Activated T-helper 17 cell treated with anti-CD3 and anti-CD28 coated beads, Interleukin-2, amount 50 U/mL, for 72 hours (primary cell): ENCODE results near the gene DCTN2. TPM values are rescaled to one million over a fixed set of nuclear protein-coding genes. Genes with fewer than 3 reads are reported as not detected.
"Not testable (repeated sequence)": the region's sequence is repeated elsewhere in the genome, so short reads cannot be mapped to it uniquely, and the experiment has no call there.

ENCODE experiments used
- ATAC-seq: fragments of 150-1000 bp; cut with Tn5 transposase; replicated peaks from 2 replicates; pipeline ENCODE4 v1.10.0; 2021; ENCODE audit warnings: mild to moderate bottlenecking, moderate library complexity
- H3K27ac Mint-ChIP-seq: one replicate; pipeline ENCODE4 v1.8.0; 2022; ENCODE audit warnings: mixed read lengths
- H3K27me3 Mint-ChIP-seq: one replicate; pipeline ENCODE4 v1.8.0; 2022; ENCODE audit warnings: mixed read lengths
- H3K36me3 Mint-ChIP-seq: one replicate; pipeline ENCODE4 v1.8.0; 2022; ENCODE audit warnings: low read depth, mild to moderate bottlenecking, mixed read lengths
- H3K4me1 Mint-ChIP-seq: one replicate; pipeline ENCODE4 v1.8.0; 2022; ENCODE audit warnings: mixed read lengths
- H3K4me3 Mint-ChIP-seq: one replicate; pipeline ENCODE4 v1.8.0; 2022; ENCODE audit warnings: mild to moderate bottlenecking, mixed read lengths
- H3K9me3 Mint-ChIP-seq: one replicate; pipeline ENCODE4 v1.8.0; 2022; ENCODE audit warnings: mixed read lengths
- total RNA-seq, 2 donors: library from RNA; stranded (reverse); gene quantifications; one replicate each; pipeline ENCODE4 v1.2.3, GENCODE V29; 2022

DCTN2 gene
- total RNA-seq, 2 donors from 2014 or later, result 78.5 to 96.4 TPM

DNA sequence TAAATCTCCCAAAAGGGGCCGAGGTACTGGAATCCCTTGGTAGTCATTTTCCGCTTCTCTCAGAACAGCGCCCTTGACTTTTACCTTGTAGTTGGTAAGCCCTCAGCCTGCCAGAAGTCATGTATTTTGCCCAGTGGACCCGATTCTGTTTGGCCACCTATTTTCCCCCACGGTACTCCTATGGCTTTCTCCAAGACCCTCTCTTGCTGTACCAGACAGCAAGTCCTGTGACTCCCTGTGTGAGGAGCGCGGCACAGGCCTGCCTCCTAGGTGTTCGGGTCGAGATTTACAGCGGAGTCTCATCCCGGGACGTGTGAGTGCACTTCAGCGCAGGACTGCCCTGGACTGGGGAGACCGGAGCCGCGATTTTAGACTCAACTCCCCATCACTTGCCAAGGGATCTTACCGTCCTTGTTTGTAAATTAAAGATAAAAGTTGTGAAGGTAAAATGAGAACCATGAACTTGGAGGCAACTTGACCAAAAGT lies 25.4 kb downstream of the DCTN2 start:
- Mint-ChIP-seq H3K27ac (peak overlapping the region; percentile 97), H3K36me3 (peaks cover 91% of the 10 kb centered on the region), H3K9me3 (no peaks in the 10 kb centered on the region), H3K4me3 (peak overlapping the region; percentile 81), H3K27me3 (no peaks in the 10 kb centered on the region), H3K4me1 (peaks cover 31% of the 10 kb centered on the region)
- no peak for ATAC-seq

DNA sequence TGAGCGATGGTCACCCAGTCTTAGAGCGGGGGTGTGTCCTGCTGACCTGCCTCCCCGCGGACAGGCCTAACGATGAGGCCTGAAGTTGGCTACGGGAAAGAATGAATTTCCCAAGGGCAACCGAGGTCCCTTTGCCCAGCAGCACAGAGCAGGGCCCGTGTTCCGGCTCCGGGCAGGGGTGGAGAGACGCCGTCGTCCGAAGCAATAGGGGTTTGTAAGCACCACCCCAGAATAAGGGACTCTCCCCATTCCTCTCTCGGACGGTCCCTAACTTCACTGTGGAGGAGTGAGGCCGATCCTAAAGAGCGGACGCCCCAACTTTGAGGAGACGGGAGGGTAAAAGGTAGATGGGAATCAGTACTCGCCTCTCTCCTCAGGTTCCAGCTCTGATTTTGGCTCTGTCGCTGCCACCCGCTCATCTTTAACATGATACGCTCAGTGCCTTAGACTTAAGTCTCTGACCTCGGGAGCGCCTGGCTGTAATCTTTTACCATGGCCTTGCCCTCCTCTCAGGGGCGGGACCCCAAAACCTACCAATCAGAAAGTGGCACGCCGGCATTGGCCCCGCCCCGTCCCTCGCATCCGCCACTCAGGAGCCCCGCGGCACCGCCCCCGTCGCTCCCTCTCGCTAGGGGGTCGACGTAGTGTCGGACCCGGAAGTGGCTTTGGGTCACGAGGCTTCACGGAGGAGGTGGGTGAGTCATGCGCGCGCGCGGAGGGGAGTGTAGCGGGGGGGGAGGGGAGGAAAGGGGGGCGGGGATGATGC lies 26.8 kb downstream of the DCTN2 start, which contains the start of gene DDIT3:
DDIT3 (minus strand) TSS at position 462 of the 766 bp plus-strand sequence. CDS start 3,108 bp downstream, outside the sequence.
- peak within 1 kb of the TSS; percentile 81 for H3K4me3 Mint-ChIP-seq
- peaks cover 91% of the 10 kb centered on the region for H3K36me3 Mint-ChIP-seq
- peak within 1 kb of the TSS; percentile 97 for H3K27ac Mint-ChIP-seq
- peaks cover 31% of the 10 kb centered on the region for H3K4me1 Mint-ChIP-seq
- no peaks in the 10 kb centered on the region for H3K9me3 Mint-ChIP-seq
- no peaks in the 10 kb centered on the region for H3K27me3 Mint-ChIP-seq
- peak; percentile 83 for ATAC-seq

DNA sequence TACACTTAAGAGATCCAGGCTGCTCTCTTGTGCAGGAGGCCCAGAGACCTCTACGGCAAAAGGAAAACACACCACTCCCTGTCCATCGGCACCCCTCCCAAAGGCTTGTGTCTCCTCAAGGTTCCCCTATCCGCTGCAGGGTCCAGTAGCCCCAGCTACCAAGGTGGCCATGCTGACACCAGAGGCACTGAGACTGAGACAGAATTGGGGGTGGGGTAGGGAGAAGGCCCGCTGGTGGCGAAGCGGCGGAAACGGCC lies 27.3 kb downstream of the DCTN2 start:
- Mint-ChIP-seq H3K4me1 (peaks cover 31% of the 10 kb centered on the region), H3K4me3 (peak overlapping the region; percentile 81), H3K36me3 (peaks cover 91% of the 10 kb centered on the region), H3K9me3 (no peaks in the 10 kb centered on the region), H3K27me3 (no peaks in the 10 kb centered on the region), H3K27ac (peak overlapping the region; percentile 97)
- no peak for ATAC-seq

DNA sequence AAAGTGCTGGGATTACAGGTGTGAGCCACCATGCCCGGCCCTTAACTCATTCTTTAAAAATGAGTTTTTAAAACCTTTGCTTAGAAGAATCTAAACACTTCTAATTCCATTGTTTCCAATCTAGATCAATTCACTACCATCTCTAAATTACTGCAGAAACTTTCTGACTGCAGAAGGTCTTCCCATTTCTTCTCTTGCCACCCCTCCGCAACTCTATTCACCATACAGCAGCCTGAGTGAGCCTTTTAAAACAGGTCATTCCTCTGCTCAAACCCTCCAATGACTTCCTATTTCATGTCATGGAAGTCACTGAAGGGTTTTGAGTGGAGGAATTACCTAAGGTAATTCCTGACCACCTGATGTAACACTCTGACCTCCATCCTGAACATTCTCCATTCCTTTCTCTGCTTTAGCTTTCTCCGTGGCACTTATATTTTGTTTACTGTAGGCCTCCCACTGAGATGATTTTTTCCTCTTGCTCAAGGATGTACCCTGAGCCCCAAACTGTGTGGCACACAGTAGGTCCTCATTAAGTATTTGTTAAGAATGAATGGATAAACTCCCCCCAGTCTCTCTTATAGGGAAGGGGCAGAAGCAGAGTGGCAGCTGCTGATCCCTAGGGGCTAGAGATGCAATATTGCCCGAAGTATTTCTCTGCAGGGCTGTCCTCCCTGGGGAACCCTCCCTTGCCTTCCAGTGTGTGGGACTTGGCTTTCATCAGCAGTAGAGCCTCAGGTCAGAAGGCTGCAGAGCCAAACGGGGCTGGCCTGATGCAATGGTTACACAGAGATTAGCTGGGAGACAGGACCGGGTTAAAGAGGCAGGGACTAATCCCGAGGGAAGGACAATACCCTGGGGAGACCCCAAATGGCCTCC lies 27.8 kb downstream of the DCTN2 start:
- H3K4me3 Mint-ChIP-seq, result peak overlapping the region; percentile 81
- H3K9me3 Mint-ChIP-seq, result no peaks in the 10 kb centered on the region
- peak overlapping the region; percentile 97 for H3K27ac Mint-ChIP-seq
- no peak for ATAC-seq
- peaks cover 91% of the 10 kb centered on the region for H3K36me3 Mint-ChIP-seq
- peaks cover 25% of the 10 kb centered on the region for H3K4me1 Mint-ChIP-seq
- H3K27me3 Mint-ChIP-seq, result no peaks in the 10 kb centered on the region

DNA sequence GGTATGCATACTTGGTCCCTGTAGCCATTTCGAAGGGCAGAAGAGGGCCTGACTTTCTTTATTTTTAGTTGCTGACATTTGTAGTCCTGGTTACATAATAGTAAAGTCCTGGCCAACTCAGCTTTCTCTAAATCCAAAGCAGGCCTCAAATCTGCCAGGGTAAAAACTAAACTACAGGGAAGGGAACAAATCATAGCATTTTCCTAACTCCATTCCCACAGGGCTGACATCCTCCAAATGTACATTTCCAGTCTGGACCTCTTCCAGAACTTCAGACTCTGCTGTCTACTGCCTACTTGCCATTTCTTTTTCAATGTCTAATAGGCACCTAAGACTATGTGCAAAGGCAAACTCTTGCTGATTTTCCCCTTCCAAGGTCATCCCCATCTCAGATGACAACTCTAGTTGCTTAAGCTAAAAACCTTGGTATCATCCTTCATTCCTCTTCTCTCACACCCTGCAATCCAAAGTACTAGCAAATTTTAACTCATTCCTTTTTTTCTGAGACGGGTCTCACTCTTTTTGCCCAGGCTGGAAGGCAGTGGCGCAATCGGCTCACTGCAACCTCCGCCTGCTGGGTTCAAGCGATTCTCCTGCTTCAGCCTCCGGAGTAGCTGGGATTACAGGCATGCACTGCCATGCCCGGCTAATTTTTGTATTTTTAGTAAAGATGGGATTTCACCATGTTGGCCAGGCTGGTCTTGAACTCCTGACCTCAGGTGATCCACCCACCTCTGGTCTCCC lies 28.6 kb downstream of the DCTN2 start:
- Mint-ChIP-seq H3K4me1 (peaks cover 20% of the 10 kb centered on the region), H3K9me3 (no peaks in the 10 kb centered on the region), H3K27ac (peak overlapping the region; percentile 97), H3K27me3 (no peaks in the 10 kb centered on the region), H3K36me3 (peaks cover 91% of the 10 kb centered on the region), H3K4me3 (peak overlapping the region; percentile 81)
- ATAC-seq, result no peak

DNA sequence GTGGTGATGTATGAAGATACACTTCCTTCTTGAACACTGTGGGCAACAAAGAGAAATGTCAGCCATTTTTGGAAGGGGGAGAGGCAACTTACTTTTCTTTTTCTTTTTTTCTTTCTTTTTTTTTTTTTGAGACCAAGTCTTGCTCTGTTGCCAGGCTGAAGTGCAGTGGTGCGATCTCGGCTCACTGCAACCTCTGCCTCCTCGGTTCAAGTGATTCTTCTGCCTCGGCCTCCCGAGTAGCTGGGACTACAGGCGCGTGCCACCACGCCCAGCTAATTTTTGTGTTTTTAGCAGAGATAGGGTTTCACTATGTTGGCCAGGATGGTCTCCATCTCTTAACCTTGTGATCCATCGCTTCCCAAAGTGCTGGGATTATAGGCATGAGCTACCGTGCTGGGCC lies 29.3 kb downstream of the DCTN2 start:
- not testable (repeated sequence) for ATAC-seq, H3K9me3 Mint-ChIP-seq, H3K27me3 Mint-ChIP-seq
- Mint-ChIP-seq H3K4me1 (peaks cover 20% of the 10 kb centered on the region), H3K36me3 (peaks cover 92% of the 10 kb centered on the region), H3K27ac (peak overlapping the region; percentile 97), H3K4me3 (peak overlapping the region; percentile 81)

DNA sequence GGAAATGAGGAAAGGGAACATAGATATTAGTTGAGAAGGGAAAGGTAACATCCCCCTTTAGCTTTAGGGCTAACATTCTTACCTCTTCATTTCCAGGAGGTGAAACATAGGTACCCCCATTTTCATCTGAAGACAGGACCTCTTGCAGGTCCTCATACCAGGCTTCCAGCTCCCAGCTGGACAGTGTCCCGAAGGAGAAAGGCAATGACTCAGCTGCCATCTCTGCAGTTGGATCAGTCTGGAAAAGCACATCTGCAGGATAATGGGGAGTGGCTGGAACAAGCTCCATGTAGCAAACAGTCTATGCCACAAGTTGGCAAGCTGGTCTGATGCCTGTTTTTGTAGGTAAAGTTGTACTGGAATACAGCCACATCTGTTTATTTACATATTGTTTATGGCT lies 29.8 kb downstream of the DCTN2 start:
- ATAC-seq, result no peak
- H3K4me1 Mint-ChIP-seq, result peaks cover 19% of the 10 kb centered on the region

DNA sequence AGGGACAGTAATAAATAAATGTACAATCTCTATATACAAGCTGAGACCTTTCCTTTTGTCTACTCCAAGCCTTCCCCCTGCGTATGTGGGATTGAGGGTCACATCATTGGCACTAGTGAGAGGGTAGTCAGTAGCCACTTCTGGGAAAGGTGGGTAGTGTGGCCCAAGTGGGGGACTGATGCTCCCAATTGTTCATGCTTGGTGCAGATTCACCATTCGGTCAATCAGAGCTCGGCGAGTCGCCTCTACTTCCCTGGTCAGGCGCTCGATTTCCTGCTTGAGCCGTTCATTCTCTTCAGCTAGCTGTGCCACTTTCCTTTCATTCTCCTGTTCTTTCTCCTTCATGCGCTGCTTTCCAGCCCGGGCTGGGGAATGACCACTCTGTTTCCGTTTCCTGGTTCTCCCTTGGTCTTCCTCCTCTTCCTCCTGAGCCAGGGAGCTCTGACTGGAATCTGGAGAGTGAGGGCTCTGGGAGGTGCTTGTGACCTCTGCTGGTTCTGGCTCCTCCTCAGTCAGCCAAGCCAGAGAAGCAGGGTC lies 30.3 kb downstream of the DCTN2 start:
- no peak overlapping the region for H3K4me3 Mint-ChIP-seq
- H3K36me3 Mint-ChIP-seq, result peaks cover 95% of the 10 kb centered on the region
- peaks cover 14% of the 10 kb centered on the region for H3K4me1 Mint-ChIP-seq
- no peaks in the 10 kb centered on the region for H3K9me3 Mint-ChIP-seq
- H3K27me3 Mint-ChIP-seq, result no peaks in the 10 kb centered on the region
- no peak overlapping the region for H3K27ac Mint-ChIP-seq
- no peak for ATAC-seq

More for the DNA sequence above, 29.8 kb downstream of the DCTN2 start:
- Mint-ChIP-seq H3K27ac (no peak overlapping the region), H3K4me3 (peak overlapping the region; percentile 81), H3K9me3 (no peaks in the 10 kb centered on the region), H3K27me3 (no peaks in the 10 kb centered on the region), H3K36me3 (peaks cover 95% of the 10 kb centered on the region)

DNA sequence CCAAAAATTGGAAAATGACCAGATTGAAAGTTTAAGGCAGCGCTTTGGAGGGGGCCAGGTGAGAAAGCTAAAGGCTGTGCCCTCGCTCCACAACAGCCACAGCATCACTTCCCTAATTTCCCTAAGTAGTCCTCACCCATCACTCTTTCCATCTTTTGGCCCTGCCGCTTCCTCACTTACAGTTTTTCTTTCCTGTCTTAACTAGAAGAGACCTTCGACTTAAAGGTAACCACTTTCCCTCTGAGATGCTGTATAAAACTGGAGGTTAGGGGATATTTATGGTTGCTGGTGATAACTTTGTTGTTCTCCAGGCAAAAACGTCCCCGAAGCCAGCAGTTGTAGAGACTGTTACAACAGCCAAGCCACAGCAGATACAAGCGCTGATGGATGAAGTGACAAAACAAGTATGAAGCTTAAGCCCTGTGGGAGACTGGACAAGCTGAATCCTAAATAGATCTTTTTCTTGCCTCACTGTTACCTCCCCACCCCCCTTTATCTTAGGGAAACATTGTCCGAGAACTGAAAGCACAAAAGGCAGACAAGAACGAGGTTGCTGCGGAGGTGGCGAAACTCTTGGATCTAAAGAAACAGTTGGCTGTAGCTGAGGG lies 31.0 kb downstream of the DCTN2 start:
- peaks cover 99% of the 10 kb centered on the region for H3K36me3 Mint-ChIP-seq
- no peak overlapping the region for H3K27ac Mint-ChIP-seq

DNA sequence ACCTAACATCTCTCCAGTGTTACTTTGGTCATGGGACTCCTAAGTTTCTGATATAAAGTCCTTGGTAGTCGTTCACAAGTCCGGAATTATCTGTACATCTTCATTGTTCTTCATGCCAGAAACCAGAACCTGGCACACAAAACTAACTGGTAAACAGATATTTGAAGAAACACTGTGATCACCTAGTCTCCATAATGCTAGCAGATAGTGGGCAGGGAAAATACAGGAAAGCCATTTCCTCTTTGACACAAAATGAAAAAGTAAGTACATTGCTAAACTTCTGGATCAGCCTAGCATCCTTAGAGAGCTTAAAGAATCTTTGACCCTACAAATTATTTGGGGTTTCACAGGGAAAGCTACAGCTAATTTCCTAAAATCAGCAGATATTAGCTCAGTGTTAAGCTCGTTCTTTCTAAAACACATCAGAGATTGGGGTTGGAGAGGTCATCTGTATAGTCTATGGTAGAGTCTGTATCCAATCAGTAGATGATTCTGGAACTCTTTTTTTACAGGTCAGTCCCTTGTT lies 31.5 kb downstream of the DCTN2 start:
- Mint-ChIP-seq H3K4me3 (no peak overlapping the region), H3K27me3 (no peaks in the 10 kb centered on the region), H3K36me3 (peaks cover 100% of the 10 kb centered on the region), H3K27ac (no peak overlapping the region), H3K4me1 (peaks cover 12% of the 10 kb centered on the region), H3K9me3 (no peaks in the 10 kb centered on the region)
- no peak for ATAC-seq

More for the DNA sequence above, 31.0 kb downstream of the DCTN2 start:
- no peak for ATAC-seq
- H3K4me3 Mint-ChIP-seq, result no peak overlapping the region
- H3K9me3 Mint-ChIP-seq, result no peaks in the 10 kb centered on the region
- H3K27me3 Mint-ChIP-seq, result no peaks in the 10 kb centered on the region
- peaks cover 12% of the 10 kb centered on the region for H3K4me1 Mint-ChIP-seq

DNA sequence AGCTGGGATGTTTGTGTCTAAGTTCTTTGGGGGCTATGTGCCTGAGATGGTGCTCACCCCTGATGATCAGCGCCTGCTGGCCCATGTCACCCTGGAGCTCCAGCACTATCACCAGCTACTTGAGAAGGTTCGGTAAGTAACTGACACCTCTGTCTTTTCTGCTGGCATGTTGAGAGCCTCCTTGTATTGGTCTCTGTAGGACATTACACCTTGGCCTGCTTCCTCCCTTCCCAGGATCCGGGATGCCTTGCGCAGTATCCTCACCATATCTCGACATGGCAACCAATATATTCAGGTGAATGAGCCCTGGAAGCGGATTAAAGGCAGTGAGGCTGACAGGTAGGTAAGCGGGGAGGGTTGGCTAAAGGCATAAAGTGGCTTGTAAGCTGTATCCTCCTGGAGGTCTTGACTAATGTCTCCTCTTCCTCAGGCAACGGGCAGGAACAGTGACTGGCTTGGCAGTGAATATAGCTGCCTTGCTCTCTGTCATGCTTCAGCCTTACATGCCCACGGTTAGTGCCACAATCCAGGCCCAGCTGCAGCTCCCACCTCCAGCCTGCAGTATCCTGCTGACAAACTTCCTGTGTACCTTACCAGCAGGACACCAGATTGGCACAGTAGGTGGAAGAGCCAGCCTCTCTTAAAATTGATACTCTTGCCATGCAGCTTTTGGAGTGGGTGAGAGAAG lies 32.1 kb downstream of the DCTN2 start:
- peaks cover 12% of the 10 kb centered on the region for H3K4me1 Mint-ChIP-seq
- H3K36me3 Mint-ChIP-seq, result peaks cover 96% of the 10 kb centered on the region
- no peaks in the 10 kb centered on the region for H3K27me3 Mint-ChIP-seq
- no peak for ATAC-seq
- no peaks in the 10 kb centered on the region for H3K9me3 Mint-ChIP-seq
- H3K4me3 Mint-ChIP-seq, result no peak overlapping the region
- no peak overlapping the region for H3K27ac Mint-ChIP-seq

DNA sequence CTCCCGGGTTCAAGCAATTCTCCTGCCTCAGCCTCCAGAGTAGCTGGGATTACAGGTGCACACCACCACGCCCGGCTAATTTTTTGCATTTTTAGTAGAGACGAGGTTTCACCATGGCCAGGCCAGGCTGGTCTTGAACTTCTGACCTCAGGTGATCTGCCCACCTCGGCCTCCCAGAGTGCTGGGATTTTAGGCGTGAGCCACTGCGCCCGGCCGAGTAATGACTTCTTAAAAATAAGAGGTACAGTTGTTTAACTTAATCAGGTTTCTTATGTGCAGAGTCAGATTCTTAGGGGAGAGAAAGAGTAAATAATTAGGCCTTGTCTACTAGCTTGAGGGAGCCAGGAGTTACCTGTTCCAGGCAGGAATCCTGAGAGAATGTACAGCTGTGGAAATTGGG lies 32.7 kb downstream of the DCTN2 start:
- not testable (repeated sequence) for H3K9me3 Mint-ChIP-seq, H3K4me3 Mint-ChIP-seq, H3K27me3 Mint-ChIP-seq, H3K27ac Mint-ChIP-seq, H3K4me1 Mint-ChIP-seq, ATAC-seq
- H3K36me3 Mint-ChIP-seq, result peaks cover 96% of the 10 kb centered on the region

DNA sequence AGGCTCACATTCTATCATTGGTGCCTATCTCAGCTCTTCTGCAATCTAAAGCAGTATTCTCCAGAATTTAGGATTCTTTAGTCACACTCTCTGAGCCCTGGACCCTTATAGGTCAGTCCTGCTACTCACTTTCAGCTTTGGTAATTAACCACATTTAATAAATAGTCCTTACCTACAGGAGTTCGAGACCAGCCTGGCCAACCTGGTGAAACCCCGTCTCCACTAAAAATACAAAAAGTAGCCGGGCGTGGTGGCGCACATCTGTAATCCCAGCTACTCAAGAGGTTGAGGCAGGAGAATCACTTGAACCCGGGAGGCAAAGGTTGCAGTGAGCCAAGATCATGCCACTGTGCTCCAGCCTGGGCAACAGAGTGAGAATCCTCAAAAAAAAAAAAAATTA lies 33.3 kb downstream of the DCTN2 start:
- not testable (repeated sequence) for H3K4me1 Mint-ChIP-seq, H3K9me3 Mint-ChIP-seq, H3K4me3 Mint-ChIP-seq, H3K27ac Mint-ChIP-seq, H3K27me3 Mint-ChIP-seq, ATAC-seq
- peaks cover 96% of the 10 kb centered on the region for H3K36me3 Mint-ChIP-seq
